Measurements from ENCODE around the gene KCNG2. TPM values are rescaled to one million over a fixed set of nuclear protein-coding genes. Genes with fewer than 3 reads are reported as not detected.

KCNG2 gene
- total and polyA plus RNA-seq, 2 experiments from 2014 or later: 0.15 TPM; not detected in 1

DNA sequence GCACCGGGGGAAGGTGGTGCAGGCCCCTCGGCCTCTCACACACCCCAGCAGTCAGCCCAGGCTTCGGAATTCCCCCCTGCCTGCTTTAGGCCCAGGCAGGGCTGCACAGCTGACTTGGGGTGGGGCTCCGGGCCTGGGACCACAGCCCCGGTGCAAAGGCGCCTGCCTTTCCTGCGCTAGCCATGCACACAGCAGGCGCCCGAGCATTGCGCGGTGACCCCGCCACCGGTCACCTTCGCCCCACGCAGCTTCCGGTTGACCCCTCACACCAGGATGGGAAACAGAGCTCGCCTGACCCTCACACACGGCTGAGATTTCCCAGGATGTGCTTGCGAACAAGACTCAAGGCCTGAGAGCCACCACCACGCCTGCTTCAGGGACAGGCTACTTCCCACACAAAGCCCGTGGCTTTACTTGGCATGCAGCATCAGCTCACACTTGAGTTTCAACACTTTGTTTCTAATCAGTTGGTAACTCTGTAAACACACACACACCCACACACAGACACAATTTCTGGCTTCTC is 107.7 kb downstream of the KCNG2 start:
- Histone ChIP-seq H3K27me3 (no peaks in the 10 kb centered on the region), H3K9me3 (ENCODE audit: low read depth) (no peaks in the 10 kb centered on the region), H3K4me1 (ENCODE audit: low read depth) (no peaks in the 10 kb centered on the region), H3K4me3 (no peak overlapping the region), H3K27ac (no peak overlapping the region), H3K36me3 (peaks cover 5% of the 10 kb centered on the region)
- peak in 1 of 2 donors; percentile 78 for DNase-seq (ENCODE audit: low read depth in 1 of 2, low spot score in 1 of 2)
- TF ChIP-seq, protein P1, sequence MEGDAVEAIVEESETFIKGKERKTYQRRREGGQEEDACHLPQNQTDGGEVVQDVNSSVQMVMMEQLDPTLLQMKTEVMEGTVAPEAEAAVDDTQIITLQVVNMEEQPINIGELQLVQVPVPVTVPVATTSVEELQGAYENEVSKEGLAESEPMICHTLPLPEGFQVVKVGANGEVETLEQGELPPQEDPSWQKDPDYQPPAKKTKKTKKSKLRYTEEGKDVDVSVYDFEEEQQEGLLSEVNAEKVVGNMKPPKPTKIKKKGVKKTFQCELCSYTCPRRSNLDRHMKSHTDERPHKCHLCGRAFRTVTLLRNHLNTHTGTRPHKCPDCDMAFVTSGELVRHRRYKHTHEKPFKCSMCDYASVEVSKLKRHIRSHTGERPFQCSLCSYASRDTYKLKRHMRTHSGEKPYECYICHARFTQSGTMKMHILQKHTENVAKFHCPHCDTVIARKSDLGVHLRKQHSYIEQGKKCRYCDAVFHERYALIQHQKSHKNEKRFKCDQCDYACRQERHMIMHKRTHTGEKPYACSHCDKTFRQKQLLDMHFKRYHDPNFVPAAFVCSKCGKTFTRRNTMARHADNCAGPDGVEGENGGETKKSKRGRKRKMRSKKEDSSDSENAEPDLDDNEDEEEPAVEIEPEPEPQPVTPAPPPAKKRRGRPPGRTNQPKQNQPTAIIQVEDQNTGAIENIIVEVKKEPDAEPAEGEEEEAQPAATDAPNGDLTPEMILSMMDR (IDR thresholded peaks at IDR 0.05; ENCODE audit: low read depth, low read length): no peak

DNA sequence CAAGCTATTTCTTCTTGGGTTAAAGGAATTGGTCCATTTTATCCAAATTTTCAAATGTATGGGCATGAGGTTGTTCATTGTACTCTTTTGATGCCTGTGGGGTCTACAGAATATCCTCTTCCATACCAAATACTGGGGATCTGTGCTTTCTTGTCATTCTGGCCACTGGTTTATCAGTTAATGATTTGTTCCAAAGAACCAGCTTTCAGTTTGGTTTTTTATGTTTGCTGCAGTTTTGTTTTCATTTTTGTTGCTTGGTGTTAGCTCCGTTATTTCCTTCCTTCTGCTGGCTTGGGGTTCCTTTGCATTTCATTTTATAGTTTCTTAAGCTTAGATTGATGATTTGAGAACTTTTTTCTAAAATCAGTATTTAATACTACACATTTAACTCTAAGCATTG is 108.3 kb downstream of the KCNG2 start:
- Histone ChIP-seq H3K4me1 (ENCODE audit: low read depth) (no peaks in the 10 kb centered on the region), H3K27me3 (no peaks in the 10 kb centered on the region), H3K4me3 (no peak overlapping the region), H3K36me3 (peaks cover 5% of the 10 kb centered on the region), H3K27ac (no peak overlapping the region), H3K9me3 (ENCODE audit: low read depth) (no peaks in the 10 kb centered on the region)
- no peak for DNase-seq (ENCODE audit: low read depth in 1 of 2, low spot score in 1 of 2)
- TF ChIP-seq, protein P1 (IDR thresholded peaks at IDR 0.05; ENCODE audit: low read depth, low read length): no peak

DNA sequence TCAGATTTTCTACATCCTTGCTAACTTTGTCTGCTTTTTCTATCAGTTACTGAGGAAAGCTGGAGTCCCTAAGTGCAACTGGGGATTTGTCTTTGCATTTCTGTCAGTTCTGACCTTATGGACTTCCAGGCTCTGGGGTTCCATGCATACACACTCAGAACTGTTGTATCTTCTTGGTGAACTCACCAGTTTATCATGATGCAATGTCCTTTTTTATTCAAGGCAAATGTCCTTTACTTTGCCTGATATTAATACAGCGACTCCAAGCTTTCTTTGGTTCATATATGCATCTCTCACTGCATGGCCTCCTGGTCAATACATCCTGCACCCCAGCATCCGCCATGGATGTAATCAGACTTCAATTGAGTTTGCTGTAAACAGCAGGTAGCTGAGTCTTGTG is 109.0 kb downstream of the KCNG2 start:
- peaks cover 5% of the 10 kb centered on the region for H3K36me3 ChIP-seq
- H3K4me1 ChIP-seq (ENCODE audit: low read depth): no peaks in the 10 kb centered on the region
- no peak overlapping the region for H3K4me3 ChIP-seq
- TF ChIP-seq, protein P1 (IDR thresholded peaks at IDR 0.05; ENCODE audit: low read depth, low read length): no peak
- no peak for DNase-seq (ENCODE audit: low read depth in 1 of 2, low spot score in 1 of 2)
- no peaks in the 10 kb centered on the region for H3K9me3 ChIP-seq (ENCODE audit: low read depth)
- no peaks in the 10 kb centered on the region for H3K27me3 ChIP-seq
- no peak overlapping the region for H3K27ac ChIP-seq

DNA sequence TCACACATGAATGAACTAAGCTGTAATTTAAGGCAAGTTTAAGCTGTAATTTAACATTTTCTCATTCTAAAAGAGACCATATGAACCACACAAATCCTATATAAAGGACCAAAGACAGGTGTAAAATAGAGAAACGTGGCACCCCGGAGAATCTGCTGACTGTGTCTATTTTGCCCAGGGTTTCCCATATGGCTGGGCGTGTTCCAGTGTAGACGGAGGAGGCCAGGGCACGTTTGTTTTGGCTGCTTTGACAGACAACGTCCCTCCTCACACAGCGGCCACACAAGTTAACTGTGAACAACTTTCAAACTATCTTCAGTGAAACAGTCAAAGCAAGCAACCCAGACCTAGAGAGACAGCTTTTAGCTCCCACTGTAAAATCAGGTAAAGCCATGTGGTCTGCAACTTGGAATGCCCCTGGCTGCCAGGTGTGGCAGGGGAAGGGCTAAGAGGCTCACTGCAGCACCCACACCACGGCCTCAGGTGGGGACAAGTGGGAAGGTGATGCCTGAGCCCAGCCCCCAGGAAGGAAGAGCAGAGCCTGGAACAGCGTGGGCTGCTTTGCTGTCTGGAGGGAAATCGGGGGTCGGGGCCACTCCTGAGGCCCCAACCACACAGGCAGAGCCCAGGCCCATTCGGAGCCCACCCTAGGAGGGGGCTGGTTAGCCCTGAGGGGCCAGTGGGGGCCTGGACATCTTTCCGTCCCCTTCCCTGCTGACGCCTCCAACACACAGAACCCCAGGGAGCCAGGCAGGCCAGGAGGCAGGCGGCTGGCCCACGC is 113.0 kb downstream of the KCNG2 start:
- Histone ChIP-seq H3K9me3 (ENCODE audit: low read depth) (no peaks in the 10 kb centered on the region), H3K27ac (no peak overlapping the region), H3K36me3 (peaks cover 2% of the 10 kb centered on the region), H3K4me1 (ENCODE audit: low read depth) (no peaks in the 10 kb centered on the region), H3K27me3 (no peaks in the 10 kb centered on the region), H3K4me3 (no peak overlapping the region)
- TF ChIP-seq, protein P1 (IDR thresholded peaks at IDR 0.05; ENCODE audit: low read depth, low read length): no peak
- DNase-seq (ENCODE audit: low read depth in 1 of 2, low spot score in 1 of 2): no peak

DNA sequence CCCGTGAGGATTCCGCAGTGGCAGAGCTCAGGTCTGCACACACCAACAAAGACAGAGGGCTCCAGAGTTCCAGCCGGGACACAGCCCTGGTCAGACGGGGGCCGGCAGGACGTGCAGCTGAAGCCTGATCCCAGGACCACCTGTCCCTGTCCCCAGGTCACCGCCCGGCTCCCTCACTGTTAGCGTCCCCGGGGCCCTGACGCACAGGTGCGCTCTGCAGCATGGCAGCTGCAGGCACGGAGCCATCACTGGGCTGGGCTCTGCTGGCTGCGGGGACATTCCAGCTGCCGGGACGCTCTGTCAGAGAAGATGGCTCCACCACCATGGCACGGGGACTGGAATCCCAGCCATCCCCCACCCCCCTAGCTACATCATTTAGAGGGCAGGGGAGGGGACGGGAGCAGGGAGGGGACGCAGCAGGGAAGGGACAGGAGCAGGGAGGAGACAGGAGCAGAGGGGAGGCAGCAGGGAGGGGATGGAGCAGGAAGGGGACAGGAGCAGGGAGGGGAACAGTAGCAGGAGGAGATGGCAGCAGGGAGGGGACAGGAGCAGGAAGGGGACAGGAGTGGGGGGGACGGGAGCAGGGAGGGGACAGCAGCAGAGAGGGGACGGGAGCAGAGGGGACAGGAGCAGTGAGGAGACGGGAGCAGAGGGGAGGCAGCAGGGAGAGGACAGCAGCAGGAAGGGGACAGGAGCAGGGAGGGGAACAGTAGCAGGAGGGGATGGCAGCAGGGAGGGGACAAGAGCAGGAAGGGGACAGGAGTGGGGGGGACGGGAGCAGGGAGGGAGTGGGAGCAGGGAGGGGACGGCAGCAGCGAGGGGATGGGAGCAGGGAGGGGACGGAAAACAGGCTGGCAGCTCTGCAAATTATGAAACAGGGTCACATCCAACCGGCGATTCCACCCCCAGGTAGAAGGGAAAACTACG is 113.9 kb downstream of the KCNG2 start:
- TF ChIP-seq, protein P1 (IDR thresholded peaks at IDR 0.05; ENCODE audit: low read depth, low read length): no peak
- Histone ChIP-seq H3K27me3 (no peaks in the 10 kb centered on the region), H3K9me3 (ENCODE audit: low read depth) (no peaks in the 10 kb centered on the region), H3K27ac (no peak overlapping the region), H3K4me1 (ENCODE audit: low read depth) (no peaks in the 10 kb centered on the region), H3K36me3 (peaks cover 2% of the 10 kb centered on the region), H3K4me3 (no peak overlapping the region)
- DNase-seq (ENCODE audit: low read depth in 1 of 2, low spot score in 1 of 2): no peak
